HFF-Myc (cell line): Measurements from ENCODE around the gene SNAI1.
"Not testable (repeated sequence)": the region's sequence is repeated elsewhere in the genome, so short reads cannot be mapped to it uniquely, and the experiment has no call there.

Experiments used
- DNase-seq: peaks from one replicate; pipeline ENCODE4 v3.0.0-alpha.2; 2011; ENCODE audit warnings: low read depth; ENCODE audit errors: extremely low read depth
- H3K4me3 ChIP-seq: replicated peaks from 2 replicates; pipeline ENCODE4 v1.5.1; 2011; ENCODE audit warnings: low read depth, mild to moderate bottlenecking, control low read depth, low read length
- TF ChIP-seq, protein P1 (sequence below): IDR thresholded peaks from 2 replicates; pipeline ENCODE4 v1.5.1; 2012; ENCODE audit warnings: mild to moderate bottlenecking, low read depth, low read length, control low read depth; ENCODE audit errors: missing control alignments

Gene SNAI1

DNA sequence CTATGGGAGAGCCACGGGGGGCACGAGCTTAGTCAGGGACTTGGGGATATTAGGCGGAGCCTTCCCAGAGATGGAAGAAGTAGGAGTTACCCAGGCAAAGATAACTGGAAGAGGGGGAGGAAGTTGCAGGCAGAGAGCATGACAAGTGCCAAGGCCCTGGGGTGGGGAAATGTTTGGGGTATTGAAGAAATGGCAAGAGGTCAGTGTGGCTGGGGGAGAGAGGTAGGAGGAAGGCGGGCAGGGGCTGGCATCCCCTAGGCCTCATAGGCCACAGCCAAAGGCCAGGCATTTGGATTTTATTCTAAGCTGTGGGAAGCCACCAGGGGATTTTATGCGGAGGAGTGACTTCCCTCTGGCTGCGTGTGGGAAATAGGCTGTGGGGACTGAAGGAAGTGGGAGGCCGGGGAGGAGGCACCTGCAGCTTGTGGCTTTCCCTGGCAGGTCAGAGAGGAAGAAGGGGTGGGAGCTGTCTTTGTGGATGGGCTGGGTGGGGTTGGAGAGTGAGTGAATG is 22.7 kb downstream of the SNAI1 start:
- DNase-seq, result no peak
- TF ChIP-seq, protein P1, sequence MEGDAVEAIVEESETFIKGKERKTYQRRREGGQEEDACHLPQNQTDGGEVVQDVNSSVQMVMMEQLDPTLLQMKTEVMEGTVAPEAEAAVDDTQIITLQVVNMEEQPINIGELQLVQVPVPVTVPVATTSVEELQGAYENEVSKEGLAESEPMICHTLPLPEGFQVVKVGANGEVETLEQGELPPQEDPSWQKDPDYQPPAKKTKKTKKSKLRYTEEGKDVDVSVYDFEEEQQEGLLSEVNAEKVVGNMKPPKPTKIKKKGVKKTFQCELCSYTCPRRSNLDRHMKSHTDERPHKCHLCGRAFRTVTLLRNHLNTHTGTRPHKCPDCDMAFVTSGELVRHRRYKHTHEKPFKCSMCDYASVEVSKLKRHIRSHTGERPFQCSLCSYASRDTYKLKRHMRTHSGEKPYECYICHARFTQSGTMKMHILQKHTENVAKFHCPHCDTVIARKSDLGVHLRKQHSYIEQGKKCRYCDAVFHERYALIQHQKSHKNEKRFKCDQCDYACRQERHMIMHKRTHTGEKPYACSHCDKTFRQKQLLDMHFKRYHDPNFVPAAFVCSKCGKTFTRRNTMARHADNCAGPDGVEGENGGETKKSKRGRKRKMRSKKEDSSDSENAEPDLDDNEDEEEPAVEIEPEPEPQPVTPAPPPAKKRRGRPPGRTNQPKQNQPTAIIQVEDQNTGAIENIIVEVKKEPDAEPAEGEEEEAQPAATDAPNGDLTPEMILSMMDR, result no peak
- no peak overlapping the region for H3K4me3 ChIP-seq

DNA sequence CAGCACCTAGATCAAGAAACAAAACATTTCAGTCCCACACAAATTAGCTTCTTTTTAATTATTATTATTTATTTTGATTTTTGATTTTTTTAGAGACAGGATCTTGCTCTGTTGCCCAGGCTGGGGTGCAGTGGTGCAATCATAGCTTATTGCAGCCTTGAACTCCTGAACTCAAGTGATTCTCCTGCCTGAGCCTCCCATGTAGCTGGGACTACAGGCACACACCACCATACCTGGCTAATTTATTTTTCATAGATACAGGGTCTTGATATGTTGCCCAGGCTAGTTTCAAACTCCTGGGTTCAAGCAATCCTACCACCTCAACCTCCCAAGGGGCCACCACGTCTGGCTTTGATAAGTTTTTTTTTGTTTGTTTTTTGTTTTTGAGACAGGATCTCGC is 24.6 kb downstream of the SNAI1 start:
- DNase-seq, result no peak
- TF ChIP-seq, protein P1, result no peak
- no peak overlapping the region for H3K4me3 ChIP-seq

DNA sequence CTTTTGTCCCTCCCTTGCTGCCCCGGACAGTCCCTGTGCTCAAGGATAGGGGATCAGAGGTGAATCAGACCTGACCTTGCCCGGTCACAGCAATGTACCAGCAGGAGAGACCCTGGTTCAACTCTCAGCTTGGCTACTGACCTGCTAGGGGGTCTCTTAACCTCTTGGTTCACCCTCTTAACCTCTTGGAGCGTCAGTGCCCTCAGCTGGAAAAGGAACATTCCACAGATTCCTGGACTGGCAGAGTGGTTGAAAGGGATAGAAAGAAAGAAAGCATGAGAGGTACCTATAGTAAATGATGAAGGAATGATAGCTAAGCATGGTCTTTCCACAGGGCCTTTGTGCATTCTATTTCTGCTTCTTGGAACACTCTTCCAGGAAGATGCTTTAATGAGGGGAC is 25.2 kb downstream of the SNAI1 start:
- DNase-seq, result no peak
- TF ChIP-seq, protein P1, result no peak
- H3K4me3 ChIP-seq, result no peak overlapping the region

DNA sequence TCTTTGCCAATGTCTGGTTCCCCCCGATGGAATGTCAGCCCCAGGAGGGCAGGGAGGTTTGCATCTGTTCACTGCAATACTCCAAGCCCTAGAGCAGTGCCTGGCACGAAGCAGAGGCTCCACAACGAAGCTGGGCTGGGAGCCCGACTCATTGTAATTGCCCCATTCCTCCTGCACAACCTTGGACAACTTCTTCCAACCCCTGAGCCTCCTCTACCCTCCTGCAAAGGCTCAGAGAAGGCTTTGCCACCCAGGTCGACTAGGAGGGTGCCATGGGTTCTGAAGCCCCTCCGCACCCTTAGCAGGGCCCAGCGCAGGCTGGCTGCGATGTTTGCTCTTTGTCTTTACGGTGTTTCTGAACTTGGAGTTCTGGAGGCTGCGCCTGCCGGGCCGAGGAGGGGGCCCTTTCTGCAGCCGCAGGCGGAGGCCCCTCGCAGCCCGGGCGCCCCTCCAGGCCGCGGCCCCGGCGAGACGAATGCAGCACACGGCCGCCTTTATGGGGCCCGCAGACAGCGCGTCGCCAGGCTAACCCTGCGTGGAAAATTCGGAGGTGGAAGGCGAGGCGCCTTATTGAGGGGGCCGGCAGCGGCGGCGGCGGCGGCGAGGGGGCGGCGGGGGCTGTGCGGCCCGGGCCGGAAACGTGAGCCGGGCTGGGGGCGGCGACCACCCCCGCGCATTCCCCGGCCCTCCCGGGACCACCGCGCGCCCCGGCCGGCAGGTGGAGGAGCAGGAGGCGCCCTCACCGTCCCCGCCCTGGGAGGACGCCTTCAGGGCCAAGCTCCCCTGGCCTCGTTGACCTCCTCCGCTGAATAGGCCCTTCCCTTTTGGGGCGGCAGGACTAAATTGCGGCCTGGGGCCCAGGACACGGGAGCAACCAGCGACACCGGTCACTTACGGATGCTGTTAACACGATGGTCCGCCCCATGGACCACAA is 27.0 kb downstream of the SNAI1 start:
- no peak for DNase-seq
- H3K4me3 ChIP-seq, result no peak overlapping the region
- TF ChIP-seq, protein P1, result no peak

DNA sequence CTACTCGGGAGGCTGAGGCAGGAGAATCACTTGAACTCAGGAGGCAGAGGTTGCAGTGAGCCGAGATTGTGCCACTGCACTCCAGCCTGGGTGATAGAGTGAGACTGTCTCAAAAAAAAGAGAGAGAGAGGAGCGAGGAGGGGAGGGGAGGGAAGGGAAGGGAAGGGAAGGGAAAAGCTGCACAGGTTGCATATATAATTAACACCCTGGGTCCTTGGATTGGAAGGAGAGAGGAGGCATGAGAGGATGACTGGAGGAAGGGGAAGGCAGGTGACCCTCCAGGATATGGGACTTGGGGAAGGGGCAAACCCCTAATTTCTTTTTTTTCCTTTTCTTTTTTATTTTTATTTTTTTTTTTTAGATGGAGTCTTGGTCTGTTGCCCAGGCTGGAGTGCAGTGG is 28.8 kb downstream of the SNAI1 start:
- not testable (repeated sequence) for H3K4me3 ChIP-seq, DNase-seq

DNA sequence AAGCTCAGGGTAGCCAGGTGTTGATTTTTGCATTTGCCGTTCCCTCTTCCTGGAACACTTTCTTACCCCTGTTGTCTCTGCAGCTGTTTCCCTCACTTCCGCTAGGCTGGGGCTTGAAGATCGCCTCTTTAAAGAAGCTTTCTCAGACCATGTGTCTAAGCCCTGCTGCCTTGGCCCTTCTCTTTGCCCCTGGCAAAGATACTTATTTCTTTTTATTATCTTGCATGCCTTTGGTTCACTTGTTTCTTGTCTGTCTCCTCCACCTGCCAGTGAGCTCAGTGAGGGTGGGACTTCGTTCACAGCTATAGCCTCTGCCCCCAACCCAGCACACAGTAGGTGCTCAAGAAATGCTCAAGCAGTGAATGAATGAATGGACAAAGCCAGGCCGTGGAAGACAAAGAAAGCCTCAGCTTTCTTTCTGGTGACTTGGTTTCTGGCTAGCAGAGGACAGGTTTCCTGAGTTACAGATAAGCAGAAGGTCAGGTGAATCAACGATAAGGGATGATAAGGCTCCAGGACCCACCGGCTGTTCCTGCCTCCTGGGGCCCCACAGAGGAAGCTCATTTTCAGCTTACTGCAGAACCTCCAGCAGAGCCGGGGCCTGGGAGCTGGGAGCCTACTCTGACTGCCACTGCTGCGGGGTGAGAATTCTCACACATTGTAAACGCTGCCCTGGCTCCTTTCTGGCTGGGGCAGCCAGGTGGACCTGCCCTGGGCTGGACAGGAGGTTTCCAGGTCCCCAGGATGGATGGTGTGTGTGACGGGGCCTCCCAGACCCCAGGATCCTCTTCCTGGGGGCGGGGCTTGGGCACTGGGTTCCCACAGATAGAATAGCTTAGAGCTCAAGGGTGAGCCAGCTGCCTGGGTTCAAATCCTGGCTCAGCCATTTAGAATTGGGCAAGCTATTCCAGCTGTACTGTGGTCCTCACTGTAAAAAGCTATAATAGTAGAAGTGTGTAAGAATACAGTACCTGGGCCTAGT is 29.8 kb downstream of the SNAI1 start:
- no peak for DNase-seq
- TF ChIP-seq, protein P1, result no peak

More for the DNA sequence above, 29.8 kb downstream of the SNAI1 start:
- H3K4me3 ChIP-seq, result no peak overlapping the region
